Testis (tissue), 2 donors: ENCODE results near the gene MSMB.

Experiments used
- POLR2A ChIP-seq: fragments of 450-650 bp; IDR thresholded peaks from one replicate; pipeline ENCODE4 v1.6.1; 2017; ENCODE audit warnings: antibody characterized with exemption, mild to moderate bottlenecking, moderate library complexity
- TF ChIP-seq, protein P1 (sequence below), 3 experiments: fragments of 450-650 bp in 2 of 3; fragments of 200-600 bp in 1 of 3; sonication (generic) in 1 of 3; IDR thresholded peaks; one replicate each; pipeline ENCODE4 v1.5.1; 2016 to 2019; ENCODE audit warnings: antibody characterized with exemption in 3 of 3, mild to moderate bottlenecking in 2 of 3, moderate library complexity in 1 of 3

GRCh38 chr10:46030091-46030937 lies 15.8 kb downstream of the MSMB start, which contains the start of gene NCOA4:
- no peak for TF ChIP-seq POLR2A
- TF ChIP-seq, protein P1, sequence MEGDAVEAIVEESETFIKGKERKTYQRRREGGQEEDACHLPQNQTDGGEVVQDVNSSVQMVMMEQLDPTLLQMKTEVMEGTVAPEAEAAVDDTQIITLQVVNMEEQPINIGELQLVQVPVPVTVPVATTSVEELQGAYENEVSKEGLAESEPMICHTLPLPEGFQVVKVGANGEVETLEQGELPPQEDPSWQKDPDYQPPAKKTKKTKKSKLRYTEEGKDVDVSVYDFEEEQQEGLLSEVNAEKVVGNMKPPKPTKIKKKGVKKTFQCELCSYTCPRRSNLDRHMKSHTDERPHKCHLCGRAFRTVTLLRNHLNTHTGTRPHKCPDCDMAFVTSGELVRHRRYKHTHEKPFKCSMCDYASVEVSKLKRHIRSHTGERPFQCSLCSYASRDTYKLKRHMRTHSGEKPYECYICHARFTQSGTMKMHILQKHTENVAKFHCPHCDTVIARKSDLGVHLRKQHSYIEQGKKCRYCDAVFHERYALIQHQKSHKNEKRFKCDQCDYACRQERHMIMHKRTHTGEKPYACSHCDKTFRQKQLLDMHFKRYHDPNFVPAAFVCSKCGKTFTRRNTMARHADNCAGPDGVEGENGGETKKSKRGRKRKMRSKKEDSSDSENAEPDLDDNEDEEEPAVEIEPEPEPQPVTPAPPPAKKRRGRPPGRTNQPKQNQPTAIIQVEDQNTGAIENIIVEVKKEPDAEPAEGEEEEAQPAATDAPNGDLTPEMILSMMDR (IDR thresholded peaks at IDR 0.05) = peak; percentile 60 to 77 (median 72)
